Caki2 (cell line): ENCODE measurements around the gene ADPGK. TPM values are rescaled to one million over a fixed set of nuclear protein-coding genes. Genes with fewer than 3 reads are reported as not detected.
"Not testable (repeated sequence)": the region's sequence is repeated elsewhere in the genome, so short reads cannot be mapped to it uniquely, and the experiment has no call there.

ENCODE experiments used
- DNase-seq: peaks from one replicate; pipeline ENCODE4 v3.0.0-alpha.2; 2015; ENCODE audit warnings: low read depth
- in situ Hi-C: cut with HindIII; loops from 2 replicates; pipeline ENCODE4 v1.10.0; 2016; ENCODE audit warnings: low sequenced_read_pairs, low pct_unique_long_range_greater_than_20kb, mixed read lengths
- total RNA-seq: library from RNA; depleted of rRNA; stranded (reverse); fragments of >200 nt; shearing (Covaris generic); gene quantifications from 2 replicates; pipeline ENCODE4 v1.2.3, GENCODE V29; 2014; ENCODE audit warnings: low replicate concordance; rRNA removed

ADPGK gene
- total RNA-seq, 1 experiment from 2014 or later = 86.5 TPM

DNA sequence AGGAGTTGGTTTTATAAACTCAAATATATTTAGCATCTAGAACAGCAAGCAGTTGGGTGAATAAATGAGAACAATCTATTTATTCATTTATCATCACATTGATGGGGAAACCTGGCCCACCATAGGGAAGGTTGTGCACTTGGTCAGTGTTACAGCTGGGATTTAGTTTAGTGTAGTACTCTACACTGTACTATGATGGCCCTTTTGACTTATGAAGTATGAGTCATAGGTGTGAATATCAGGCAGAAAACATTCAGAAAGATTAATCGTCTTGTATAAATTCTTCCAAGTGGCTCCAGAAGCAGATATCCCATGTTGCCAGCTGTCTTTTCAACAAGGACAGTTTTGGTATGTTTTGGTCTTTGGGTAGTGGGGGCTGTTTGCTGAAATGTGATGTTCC, 59.5 kb downstream of the ADPGK start:
- in situ Hi-C loops = no loop called here
- DNase-seq = no peak

DNA sequence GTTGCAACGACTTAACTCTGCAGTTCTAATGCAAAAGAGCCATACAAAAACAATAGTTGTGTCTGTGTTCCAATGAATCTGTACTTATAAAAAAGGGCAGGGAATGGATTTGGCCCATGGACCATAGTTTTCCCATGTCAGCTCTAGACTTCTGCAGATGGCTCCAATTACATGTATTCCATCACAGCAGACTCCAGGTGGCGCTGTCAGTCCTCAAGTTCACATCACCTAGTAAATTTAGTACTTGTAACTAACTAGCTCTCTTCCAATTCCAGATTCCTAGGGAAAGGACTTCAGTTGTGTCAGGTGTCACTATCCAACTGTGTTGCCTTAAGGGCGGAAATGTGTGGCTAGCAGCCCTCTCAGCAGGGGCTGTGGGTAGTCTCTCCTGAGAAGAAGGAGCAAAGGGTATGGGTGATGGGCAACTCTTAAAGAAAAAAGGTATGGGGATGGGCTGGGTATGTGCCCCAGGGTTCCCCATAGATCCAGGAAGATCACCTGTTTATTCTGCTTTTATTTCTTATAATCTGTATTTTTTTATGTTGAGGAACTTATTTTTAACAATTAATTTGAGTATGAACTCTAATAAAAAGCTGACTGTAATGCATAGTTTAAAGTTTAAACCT, 61.4 kb downstream of the ADPGK start:
- DNase-seq = peak; percentile 25

DNA sequence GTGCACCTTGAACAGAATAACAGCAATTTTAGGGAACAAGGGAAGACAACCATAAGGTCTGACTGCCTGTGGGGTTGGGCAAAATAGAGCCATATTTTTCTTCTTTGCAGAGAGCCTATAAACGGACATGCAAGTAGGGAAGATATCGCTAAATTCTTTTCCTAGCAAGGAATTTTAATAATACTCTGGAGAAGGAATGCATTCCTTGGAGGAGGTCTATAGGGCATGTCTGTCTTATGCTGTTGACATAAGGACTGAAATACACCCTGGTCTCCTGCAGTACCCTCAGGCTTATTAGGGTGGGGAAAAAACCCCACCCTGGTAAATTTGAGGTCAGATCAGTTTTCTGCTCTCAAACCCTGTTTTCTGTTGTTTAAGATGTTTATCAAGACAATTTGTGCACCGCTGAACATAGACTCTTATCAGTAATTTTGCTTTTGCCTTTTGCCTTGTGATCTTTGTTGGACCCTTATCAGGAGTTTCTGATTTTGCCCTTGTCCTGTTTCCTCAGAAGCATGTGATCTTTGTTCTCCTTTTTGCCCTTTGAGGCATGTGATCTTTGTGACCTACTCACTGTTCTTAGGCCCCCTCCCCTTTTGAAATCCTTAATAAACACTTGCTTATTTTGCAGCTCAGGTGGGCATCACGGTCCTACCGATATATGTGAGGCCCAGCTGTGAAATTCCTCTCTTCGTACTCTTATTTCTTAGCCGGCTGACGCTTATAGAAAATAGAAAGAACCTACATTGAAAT, 74.8 kb downstream of the ADPGK start:
- in situ Hi-C loops = not testable (repeated sequence)

More for the DNA sequence above, 61.4 kb downstream of the ADPGK start:
- in situ Hi-C loops = no loop called here

DNA sequence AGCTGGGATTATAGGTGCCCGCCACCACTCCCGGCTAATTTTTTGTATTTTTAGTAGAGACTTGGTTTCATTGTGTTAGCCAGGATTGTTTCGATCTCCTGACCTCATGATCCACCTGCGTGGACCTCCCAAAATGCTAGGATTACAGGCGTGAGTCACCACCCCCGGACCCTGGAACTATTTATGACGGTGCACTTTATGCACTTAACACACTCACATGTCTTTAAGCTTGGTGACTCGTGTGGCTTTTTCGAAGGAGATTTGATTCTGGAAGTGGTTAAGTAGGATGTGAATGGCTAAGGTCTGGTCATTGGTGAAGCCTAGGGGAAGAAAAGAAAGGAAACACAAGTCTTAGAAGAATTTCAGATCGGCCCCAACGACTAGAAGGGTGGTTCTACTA, 77.3 kb downstream of the ADPGK start:
- DNase-seq = no peak
- in situ Hi-C loops = no loop called here

More for the DNA sequence above, 74.8 kb downstream of the ADPGK start:
- DNase-seq = not testable (repeated sequence)

Other genes with a start within 250 kb of the ADPGK start
- gene GOLGA6B, start 129.1 kb downstream of the ADPGK start, total RNA-seq = not detected in 2 replicates
- not detected in 2 replicates for gene HIGD2B, start 97.6 kb downstream of the ADPGK start, total RNA-seq
- gene BBS4, start 97.6 kb downstream of the ADPGK start, total RNA-seq = 17.4 and 21.2 TPM in 2 replicates